ENCODE results near the gene RINT1. TPM values are rescaled to one million over a fixed set of nuclear protein-coding genes. Genes with fewer than 3 reads are reported as not detected.

Gene RINT1
- total RNA-seq, 1 experiment from 2014 or later: 7.8 TPM

GRCh38 chr7:105612806-105613205 lies 80.8 kb downstream of the RINT1 start:
- no peak for DNase-seq
- no peaks in the 10 kb centered on the region for H3K36me3 ChIP-seq
- H3K9me3 ChIP-seq: no peaks in the 10 kb centered on the region
- no peak overlapping the region for H3K4me3 ChIP-seq
- no peaks in the 10 kb centered on the region for H3K27me3 ChIP-seq

- H3K36me3 ChIP-seq: no peaks in the 10 kb centered on the region
- no peak for DNase-seq
- no peak overlapping the region for H3K4me3 ChIP-seq
- no peaks in the 10 kb centered on the region for H3K27me3 ChIP-seq
- H3K9me3 ChIP-seq: no peaks in the 10 kb centered on the region
These were observed 81.8 kb downstream of the RINT1 start for GRCh38 chr7:105613611-105614330.

GRCh38 chr7:105614341-105614840 lies 82.4 kb downstream of the RINT1 start:
- H3K27me3 ChIP-seq: no peaks in the 10 kb centered on the region
- no peak for DNase-seq
- H3K36me3 ChIP-seq: no peaks in the 10 kb centered on the region
- no peaks in the 10 kb centered on the region for H3K9me3 ChIP-seq
- no peak overlapping the region for H3K4me3 ChIP-seq

Other genes with a start within 250 kb of the RINT1 start
- 40.5 and 56.9 TPM in 2 replicates for gene SRPK2, start 143.3 kb upstream of the RINT1 start, total RNA-seq (2014; rRNA removed; shearing (Covaris generic); ENCODE audit: low replicate concordance)
- 27.4 and 28.4 TPM in 2 replicates for gene PUS7, start 9.9 kb upstream of the RINT1 start, total RNA-seq (2014; rRNA removed; shearing (Covaris generic); ENCODE audit: low replicate concordance)
- not detected in 2 replicates for gene EFCAB10, start 49.3 kb downstream of the RINT1 start, total RNA-seq (2014; rRNA removed; shearing (Covaris generic); ENCODE audit: low replicate concordance)

Data from MG63 (cell line).